Fibroblast of skin of back (primary cell): Measurements from ENCODE around the gene R3HDM1.
"Not testable (repeated sequence)": the region's sequence is repeated elsewhere in the genome, so short reads cannot be mapped to it uniquely, and the experiment has no call there.

ENCODE experiments used
- DNase-seq: peaks from one replicate; pipeline ENCODE4 v3.0.0-alpha.2; 2013

R3HDM1 gene

DNA sequence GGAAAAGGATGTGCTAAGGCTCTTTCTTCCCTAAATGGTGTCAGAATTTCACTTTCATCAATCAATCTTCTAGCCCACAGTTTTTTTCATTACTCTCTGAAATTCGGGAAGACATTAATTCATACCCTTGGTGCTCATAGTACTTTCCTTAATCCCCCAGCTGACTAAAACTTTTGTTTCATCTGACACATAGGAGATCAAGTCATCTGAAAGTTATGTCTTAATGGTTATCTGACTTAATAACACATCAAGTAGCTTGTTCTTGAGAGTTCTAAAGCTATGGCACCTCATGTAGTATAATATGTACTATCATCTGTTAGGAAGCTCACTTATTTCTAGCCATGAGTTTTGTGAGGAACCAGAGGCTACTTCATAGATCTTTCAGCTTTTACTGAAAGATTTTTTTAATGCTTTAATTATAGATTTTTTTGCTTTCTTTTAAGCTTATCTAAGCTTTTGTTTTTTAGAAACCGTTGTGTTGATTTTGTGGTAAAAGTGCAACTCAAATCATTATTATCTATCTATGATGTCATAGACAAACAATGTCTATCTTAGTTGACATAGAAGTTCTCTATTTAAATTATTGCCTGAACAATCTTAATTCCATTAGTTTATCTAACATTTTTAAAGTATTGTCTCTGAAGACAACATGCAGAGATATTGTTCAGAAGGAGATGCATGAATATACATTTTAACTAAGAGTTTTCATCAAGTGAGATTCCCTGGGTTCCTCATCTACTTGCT is 116.7 kb downstream of the R3HDM1 start:
- no peak for DNase-seq

DNA sequence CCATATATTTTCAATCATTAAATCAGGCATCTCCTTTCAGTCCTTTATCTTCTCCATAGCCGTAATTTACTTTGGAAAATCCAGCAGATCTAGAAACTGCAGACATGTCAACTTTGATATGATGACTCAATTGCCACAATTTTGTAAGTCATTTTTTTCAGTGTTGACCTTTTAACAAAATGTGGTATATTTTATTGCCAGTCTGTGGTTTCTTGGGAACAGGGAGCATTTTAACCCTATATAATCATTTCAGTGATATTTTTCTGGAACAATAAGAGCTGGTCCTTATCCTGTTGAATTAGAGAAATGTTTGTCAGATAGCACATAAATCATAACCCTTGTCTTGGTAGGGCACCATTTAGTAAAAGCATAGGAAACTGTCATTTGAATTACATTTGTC is 119.4 kb downstream of the R3HDM1 start:
- no peak for DNase-seq

DNA sequence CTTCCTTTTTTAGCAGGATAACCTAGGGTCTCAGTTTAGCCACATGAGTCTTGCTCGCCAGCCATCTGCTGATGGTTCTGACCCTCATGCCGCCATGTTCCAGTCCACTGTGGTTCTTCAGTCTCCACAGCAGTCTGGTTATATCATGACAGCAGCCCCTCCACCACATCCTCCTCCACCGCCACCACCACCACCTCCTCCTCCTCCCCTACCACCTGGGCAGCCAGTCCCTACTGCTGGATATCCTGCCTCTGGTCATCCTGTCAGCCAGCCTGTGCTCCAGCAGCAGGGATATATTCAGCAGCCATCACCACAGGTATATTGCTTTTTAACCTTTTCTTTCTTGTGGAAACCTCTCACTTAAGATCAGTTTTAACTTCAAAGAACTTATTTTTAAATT is 120.4 kb downstream of the R3HDM1 start:
- no peak for DNase-seq

DNA sequence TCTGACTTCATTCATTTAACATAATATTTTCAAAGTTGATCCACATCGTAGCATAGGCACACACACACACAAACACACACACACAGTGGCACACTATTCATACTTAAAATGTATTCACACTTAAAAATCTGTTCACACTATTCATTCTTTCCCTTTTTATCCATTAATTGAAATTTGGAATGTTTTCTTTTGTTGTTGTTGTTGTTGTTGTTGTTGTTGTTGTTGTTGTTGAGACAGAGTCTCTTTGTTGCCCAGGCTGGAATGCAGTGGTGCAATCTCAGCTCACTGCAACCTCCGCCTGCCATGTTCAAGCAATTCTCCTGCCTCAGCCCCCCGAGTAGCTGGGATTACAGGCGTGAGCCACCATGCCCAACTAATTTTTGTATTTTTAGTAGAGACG is 123.0 kb downstream of the R3HDM1 start:
- not testable (repeated sequence) for DNase-seq

DNA sequence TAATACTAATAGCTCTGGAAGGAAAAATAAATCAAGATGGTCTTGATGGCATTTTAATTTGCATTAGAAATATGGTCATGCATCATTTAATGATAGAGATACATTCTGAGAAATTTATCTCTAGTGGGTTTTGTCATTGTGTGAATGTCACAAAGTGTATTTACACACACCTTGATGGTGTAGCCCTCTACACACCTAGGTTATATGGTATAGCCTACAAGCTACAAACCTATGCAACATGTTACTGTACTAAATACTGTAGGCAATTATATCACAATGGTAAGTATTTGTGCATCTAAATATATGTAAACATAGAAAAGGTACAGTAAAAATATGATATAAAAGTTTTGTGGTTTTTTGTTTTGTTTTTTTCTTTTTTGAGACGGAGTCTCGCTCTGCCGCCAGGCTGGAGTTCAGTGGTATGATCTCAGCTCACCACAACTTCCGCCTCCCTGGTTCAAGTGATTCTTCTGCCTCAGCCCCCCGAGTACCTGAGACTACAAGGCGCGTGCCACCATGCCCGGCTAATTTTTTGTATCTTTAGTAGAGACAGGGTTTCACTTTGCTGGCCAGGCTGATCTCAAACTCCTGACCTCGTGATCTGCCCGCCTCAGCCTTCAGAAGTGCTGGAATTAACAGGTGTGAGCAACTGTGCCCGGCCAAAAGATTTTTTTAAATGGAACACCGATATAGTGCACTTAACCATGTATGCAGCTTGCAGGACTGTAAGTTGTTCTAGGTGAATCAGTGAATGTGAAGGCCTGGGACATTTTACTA is 126.7 kb downstream of the R3HDM1 start:
- DNase-seq: no peak

DNA sequence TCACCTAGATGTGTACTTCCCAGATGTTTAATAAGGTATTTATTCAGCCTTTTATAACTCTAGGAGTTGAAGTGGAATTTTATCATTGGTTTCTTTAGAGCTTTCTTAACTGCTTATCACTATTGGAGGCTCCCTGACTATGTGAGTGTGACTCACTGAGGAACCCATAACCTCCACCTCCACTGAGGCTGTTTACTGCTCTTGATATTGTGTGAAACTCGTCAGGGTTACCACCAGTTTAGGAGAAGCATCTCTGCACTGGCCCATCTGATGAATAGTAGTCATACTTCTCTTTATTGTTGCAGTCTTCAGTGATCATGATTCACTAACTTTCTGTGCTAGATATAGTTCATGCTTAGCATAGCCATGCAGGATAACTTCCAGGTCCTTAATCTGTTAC is 130.8 kb downstream of the R3HDM1 start:
- DNase-seq: no peak

DNA sequence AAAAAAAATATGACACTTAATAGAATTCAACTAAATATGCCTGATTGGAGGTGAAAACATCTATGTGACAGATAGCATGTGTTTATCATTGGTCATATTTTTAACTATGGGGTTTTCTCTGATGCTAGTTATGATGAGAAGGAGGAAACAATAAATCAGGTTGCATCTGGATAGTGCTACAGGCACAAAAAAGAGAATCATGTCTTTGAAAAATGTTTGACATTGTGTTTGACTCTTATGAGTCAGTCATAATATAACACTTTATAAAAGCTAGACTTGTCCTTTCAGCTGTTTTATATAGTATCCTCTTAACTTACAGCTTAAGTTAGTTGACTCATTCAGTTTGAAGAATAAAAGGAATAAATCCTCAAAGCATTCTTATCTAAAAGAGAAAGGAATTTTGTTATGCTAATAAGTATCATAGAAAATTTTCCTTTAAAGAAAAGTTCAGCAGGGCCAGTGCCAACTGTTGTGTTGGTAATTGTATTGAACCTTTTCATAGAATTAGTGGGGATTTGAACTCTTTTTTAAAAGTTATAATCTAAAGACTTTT is 131.9 kb downstream of the R3HDM1 start:
- no peak for DNase-seq

DNA sequence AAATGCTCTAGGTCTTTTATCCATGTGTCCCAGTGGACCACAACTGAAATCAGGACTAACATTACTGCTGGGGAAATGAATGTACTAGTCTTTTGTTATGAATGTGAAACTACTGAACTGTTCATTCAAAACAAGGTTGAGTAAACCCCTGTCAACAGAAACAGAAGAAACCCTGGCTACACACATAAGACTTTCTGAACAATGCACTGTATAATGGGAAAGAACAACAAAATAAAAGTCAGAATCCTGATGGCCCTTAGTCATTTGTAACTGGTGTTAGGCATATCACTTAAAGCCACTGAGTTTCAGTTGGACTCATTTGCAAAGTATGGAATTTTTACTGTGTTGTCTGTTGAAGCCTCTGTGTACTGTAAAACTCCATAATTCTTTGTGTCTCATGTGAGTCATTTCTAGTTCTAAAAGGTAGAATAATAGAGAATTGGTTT is 133.4 kb downstream of the R3HDM1 start:
- DNase-seq: peak; percentile 44

DNA sequence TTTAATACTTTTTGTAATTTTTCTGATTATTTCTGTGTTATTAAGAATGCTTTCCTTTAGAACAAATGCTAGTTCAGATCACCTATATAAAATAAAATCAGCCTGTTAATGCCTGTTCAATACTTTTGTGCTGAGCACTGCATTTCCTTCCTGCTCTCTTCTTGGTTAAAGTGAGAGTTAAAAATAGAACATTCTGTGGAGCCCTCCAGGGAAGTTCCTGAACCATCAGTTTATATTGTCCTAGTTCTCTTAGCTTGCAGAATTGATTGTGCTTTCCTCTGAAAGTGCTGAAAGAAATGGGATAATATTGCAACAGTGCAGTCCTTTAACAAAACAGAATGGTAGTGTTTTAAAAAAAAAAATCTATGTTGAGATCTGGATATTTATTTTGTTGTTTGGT is 135.8 kb downstream of the R3HDM1 start:
- DNase-seq: peak; percentile 15

DNA sequence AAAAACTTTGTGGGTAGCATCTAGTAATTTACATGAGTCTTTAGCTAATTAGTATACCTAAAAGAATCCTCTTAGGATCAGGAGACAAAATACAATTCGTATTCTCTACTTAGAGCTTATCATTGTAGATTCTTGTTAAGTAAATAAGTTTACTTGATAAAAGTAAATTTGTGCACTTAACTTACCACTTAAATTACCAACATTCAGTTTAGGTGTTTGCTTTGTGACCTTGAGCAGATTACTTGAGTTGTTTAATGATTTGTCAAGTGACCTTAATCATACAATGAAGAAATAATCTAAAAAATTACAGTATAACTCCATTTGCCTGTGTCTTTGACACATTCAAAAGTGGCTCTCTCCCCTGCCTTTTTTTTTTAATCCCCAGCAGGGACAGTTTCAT is 143.2 kb downstream of the R3HDM1 start:
- DNase-seq: no peak

DNA sequence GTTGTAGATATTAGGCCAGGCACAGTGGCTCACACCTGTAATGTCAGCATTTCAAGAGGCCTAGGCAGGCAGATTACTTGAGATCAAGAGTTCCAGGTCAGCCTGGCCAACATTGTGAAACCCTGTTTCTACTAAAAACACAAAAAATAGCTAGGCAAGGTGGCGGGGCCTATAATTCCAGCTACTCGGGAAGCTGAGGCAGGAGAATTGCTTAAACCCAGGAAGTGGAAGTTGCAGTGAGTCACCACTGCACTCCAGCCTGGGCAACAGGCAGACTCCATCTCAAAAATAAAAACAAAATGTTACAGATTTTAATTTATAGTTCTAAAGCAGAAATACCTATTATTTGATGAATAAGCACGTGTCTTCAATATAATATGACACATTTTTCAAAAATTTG is 144.7 kb downstream of the R3HDM1 start:
- no peak for DNase-seq

DNA sequence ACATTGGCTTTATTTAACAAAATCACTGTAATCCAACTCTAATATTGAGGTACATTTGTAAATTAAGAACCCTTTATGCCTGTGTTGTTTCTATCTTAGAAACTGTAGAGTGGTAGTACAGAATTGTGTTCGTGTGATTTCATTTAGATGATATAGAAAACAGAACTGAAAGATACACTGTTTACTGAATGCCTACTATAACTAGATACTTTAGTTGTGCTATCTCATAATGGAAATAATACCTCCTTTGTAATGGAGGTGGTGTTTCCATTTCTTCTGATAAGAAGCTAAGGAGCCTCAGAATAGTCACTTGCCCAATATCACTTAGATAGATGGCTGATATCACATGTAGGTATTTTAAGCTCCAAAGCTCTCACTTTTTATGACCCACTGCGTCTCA is 147.8 kb downstream of the R3HDM1 start:
- DNase-seq: no peak

DNA sequence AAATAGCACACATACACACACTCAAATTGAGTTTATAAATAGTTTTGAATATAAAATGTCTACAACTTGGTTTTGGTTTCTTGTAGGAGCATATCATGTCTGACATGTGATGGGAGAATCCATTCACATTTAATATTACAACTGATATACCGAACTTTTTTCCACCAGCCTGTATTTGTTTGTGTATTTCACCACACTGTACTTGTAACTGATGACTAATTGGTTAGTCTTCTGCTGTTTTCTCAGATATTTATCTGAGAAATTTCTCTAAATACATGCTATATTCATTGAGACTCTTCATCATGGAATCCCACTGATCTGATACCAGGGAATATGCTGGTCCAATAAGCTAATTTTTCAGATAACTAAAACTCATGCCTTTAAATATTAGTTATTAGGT is 154.1 kb downstream of the R3HDM1 start:
- DNase-seq: no peak

DNA sequence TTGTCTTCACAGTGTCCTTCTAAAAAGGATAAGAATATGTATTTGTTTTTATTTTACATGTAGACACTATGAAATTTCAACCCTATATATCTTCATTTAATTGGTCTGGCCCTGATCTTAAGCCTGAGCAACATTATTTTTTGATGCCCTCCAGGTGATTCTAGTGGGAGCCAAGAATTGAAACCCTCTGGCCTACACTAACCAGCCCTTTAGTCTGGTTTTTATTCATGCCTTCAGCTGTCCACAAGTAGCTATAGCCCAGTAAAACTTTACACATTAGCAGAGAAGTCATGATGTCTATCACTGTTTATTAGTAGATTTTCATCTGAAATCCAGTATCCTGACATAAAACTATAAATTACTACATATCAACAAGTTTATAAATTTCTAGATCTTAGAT is 157.7 kb downstream of the R3HDM1 start:
- no peak for DNase-seq

DNA sequence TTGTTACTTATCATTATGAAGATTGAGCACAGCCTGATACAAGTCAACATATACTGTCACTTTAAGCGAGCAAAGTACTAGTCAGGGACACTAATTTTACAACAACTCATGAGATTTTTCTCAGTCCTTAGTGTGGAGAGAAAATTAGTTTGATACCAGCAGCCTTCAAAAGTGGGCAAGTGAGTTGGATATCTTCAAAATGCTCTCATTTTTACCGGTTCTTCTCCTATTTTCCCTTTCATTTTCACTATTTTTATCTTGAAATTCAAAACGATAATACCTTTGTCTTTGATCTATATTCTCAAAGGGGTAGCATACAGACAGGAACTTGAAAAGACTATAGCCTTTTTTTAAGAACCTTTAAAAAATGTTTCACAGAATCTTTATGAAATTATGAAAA is 158.4 kb downstream of the R3HDM1 start:
- DNase-seq: no peak

DNA sequence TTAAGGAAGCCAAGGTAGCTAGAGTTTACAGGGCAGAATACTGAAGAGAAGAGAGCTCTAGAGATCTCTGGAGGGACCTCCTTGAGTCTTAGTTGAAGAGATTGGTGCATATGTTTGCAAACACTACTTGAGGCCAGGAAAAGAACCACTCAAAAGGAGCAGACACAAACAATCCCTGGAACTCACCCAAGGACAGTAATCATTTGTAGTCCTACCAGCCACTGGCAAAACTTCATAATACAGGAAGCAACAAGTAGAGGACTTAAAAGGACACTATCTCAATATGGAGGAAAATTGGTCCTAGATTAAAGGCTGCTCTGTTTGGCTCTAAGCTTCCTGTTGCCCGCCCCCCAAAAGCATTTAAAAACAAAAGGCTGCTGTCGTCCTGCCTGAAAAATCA is 163.4 kb downstream of the R3HDM1 start:
- DNase-seq: no peak

DNA sequence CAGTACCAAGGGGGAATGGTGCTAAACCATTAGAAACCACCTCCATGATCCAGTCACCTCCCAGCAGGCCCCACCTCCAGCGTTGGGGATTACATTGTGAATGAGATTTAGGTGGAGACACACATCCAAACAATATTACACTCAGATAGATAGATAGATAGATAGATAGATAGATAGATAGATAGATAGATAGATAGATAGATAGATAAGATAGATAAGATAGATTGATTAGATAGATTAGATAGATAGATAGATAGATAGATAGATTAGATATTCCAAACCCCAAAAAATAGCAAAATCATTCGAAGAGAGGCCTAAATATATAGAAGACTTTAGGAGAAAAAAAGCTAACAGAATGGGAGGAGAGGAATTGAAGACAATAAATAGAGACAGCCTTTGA is 167.6 kb downstream of the R3HDM1 start:
- no peak for DNase-seq

DNA sequence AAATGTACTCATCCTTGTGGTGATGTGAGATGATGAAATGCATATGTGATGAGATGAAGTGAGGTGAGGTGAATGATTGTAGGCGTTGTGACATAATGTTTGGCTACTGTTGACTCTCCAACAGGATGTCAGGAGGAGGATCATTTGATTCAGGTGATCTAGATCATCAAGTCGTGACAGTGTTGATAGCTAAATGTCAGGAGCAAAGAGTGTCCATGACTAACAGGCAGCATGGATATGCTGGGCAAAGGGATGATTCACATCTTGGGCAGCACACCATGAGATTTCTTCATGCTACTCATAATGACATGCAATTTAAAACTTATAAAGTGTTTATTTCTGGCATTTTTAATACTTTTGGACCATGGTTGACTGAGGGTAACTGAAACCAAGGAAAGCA is 170.2 kb downstream of the R3HDM1 start:
- DNase-seq: peak; percentile 8

DNA sequence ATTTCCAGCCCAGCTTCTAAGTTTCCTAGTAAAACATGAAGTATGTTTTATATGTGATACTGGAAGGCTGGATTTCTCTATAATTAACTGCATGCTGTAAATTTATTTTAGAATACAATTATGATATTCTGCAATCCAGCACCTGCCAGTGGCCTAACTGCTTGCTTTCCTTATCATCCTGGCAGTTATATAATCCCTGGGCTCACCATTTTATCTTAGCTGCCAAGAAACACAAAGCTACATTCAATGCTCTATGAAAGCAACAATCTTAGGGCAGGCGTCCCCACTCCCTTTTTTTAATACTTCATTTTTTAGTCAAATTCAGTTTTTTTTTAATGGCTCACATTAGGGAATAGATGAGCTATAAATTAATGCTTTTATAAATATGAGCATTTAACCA is 172.0 kb downstream of the R3HDM1 start:
- DNase-seq: no peak

DNA sequence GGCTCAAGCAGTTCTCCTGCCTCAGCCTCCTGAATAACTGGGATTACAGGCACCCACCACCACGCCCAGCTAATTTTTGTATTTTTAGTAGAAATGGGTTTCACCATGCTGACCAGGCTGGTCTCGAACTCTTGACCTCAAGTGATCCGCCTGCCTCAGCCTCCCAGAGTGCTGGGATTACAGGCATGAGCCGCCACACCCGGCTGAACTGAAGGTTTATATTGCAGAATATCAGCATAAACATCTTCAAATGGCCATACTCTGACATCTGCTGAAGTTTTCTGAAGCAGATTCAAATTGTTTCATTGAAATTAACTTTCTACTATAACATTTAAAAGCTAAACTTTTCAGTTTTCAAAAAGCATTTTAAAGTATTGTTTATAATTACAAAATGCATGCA is 172.8 kb downstream of the R3HDM1 start:
- DNase-seq: not testable (repeated sequence)

DNA sequence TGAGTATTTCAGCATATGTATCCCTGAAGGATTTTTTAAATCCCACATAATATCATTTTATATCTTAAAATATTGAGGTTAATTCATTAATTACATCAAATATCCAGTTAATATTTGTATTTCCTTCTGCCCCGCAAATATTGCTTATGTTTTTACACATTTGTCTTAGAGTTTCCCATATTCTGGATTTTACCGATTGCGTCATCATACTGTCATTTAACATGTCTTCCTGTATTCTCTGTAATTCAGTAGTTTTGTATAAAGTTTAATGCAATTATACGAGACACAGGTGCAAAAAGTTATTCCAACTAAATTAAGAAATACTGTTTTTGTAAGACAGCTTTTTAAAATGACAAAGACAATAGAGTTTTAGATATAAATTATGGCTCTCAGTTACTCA is 176.9 kb downstream of the R3HDM1 start:
- no peak for DNase-seq

DNA sequence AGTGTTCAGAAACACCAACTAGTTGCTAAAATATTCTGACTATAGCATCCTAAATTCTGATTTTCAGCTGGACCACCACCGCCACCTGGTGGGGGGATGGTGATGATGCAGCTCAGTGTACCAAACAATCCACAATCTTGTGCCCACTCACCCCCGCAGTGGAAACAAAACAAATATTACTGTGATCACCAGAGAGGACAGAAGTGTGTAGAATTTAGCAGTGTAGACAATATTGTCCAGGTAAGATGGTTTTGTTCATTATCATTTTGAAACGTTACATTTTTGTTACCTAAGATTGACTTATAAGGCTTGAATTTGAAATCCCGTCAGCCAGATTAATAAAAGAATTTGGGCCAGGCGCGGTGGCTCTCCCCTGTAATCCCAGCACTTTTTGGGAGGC is 178.7 kb downstream of the R3HDM1 start:
- peak; percentile 45 for DNase-seq

DNA sequence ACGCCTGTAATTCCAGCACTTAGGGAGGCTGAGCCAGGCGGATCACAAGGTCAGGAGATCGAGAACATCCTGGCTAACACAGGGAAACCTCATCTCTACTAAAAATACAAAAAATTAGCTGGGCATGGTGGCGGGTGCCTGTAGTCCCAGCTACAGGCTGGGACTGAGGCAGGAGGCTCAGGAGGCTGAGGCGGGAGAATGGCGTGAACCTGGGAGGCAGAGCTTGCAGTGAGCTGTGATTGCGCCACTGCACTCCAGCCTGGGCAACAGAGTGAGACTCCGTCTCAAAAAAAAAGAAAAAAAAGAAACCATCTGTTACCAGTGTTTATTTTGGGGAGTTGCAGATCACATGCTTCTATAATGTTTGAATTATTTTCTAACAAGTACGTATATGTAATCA is 183.8 kb downstream of the R3HDM1 start:
- DNase-seq: not testable (repeated sequence)
